T-helper 2 cell treated with Interferon-gamma antibody and Interleukin-4, amounts not matched to agents 5 μg/mL and 100 μg/mL, for 36 hours (primary cell): Measurements from ENCODE around the gene ZP3.
"Not testable (repeated sequence)": the region's sequence is repeated elsewhere in the genome, so short reads cannot be mapped to it uniquely, and the experiment has no call there.

ENCODE experiments used
- DNase-seq: peaks from one replicate; pipeline ENCODE4 v3.0.0; 2021; ENCODE audit warnings: low spot score
- H3K27ac Mint-ChIP-seq: one replicate; pipeline ENCODE4 v1.8.0; 2021; ENCODE audit warnings: mild to moderate bottlenecking, mixed read lengths
- H3K27me3 Mint-ChIP-seq: one replicate; pipeline ENCODE4 v1.8.0; 2021; ENCODE audit warnings: low read depth, mixed read lengths
- H3K36me3 Mint-ChIP-seq: one replicate; pipeline ENCODE4 v1.8.0; 2021; ENCODE audit warnings: low read depth, mixed read lengths
- H3K4me1 Mint-ChIP-seq: one replicate; pipeline ENCODE4 v1.8.0; 2021; ENCODE audit warnings: low read depth, mixed read lengths
- H3K4me3 Mint-ChIP-seq: one replicate; pipeline ENCODE4 v1.8.0; 2022; ENCODE audit warnings: mild to moderate bottlenecking, moderate library complexity, mixed read lengths
- H3K9me3 Mint-ChIP-seq: one replicate; pipeline ENCODE4 v1.8.0; 2021; ENCODE audit warnings: mixed read lengths

The ZP3 gene

DNA sequence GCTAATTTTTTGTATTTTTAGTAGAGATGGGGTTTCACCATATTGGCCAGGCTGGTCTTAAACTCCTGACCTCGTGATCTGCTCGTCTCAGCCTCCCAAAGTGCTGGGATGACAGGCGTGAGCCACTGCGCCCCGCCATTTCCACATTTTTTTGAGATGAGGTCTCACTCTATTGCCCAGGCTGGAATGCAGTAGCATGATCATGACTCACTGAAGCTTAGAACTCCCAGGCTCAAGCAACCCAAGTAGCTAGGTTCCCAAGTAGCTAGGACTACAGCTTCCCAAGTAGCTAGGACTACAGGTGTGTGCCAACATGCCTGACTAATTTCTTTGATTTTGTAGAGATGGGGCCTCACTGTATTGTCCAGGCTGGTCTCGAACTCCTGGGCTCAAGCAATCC lies 3.7 kb upstream of the ZP3 start:
- Mint-ChIP-seq H3K4me1 (peaks cover 10% of the 10 kb centered on the region), H3K27me3 (peaks cover 11% of the 10 kb centered on the region)
- H3K9me3 Mint-ChIP-seq, DNase-seq, H3K4me3 Mint-ChIP-seq, H3K36me3 Mint-ChIP-seq, H3K27ac Mint-ChIP-seq: not testable (repeated sequence)

- Mint-ChIP-seq H3K9me3 (no peaks in the 10 kb centered on the region), H3K4me3 (no peak overlapping the region), H3K36me3 (no peaks in the 10 kb centered on the region), H3K27me3 (peaks cover 11% of the 10 kb centered on the region), H3K4me1 (peaks cover 10% of the 10 kb centered on the region), H3K27ac (peak overlapping the region; percentile 19)
- DNase-seq: no peak
These were observed 911 bp upstream of the ZP3 start for GRCh38 chr7:76423666-76424412.

DNA sequence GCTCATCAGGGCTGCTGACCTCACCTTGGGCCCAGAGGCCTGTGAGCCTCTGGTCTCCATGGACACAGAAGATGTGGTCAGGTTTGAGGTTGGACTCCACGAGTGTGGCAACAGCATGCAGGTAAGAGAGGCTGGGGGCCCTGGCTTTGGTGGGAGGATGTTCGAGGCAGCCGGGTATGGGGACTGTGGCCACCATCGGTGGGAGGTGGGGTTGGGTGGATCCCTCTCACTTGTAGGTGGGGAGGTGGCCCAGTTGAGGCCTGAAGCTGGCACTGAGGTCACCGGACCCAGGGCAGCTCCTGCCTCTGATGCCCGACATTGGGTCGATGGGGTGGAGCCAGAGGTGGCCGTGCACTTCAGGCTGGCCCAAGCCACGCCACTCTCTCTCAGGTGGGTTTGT lies 406 bp downstream of the ZP3 start:
- H3K4me1 Mint-ChIP-seq: peaks cover 10% of the 10 kb centered on the region
- no peak overlapping the region for H3K4me3 Mint-ChIP-seq
- no peak for DNase-seq
- H3K9me3 Mint-ChIP-seq: no peaks in the 10 kb centered on the region
- no peaks in the 10 kb centered on the region for H3K36me3 Mint-ChIP-seq
- peaks cover 9% of the 10 kb centered on the region for H3K27me3 Mint-ChIP-seq
- no peak overlapping the region for H3K27ac Mint-ChIP-seq

DNA sequence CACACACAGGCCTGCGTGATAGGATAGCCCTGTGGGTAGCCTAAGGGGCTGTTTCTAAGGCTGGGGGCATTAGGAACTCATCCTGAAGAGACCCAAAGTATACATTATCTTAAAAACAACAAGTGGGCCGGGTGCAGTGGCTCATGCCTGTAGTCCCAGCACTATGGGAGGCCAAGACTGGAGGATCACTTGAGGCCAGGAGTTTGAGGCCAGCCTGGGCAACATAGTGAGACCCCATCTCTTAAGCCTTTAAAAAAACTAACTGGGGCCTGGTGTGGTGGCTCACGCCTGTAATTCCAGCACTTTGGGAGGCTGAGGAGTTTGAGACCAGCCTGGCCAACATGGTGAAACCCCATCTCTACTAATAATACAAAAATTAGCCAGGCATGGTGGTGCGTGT lies 808 bp downstream of the ZP3 start:
- not testable (repeated sequence) for H3K36me3 Mint-ChIP-seq, H3K27ac Mint-ChIP-seq

DNA sequence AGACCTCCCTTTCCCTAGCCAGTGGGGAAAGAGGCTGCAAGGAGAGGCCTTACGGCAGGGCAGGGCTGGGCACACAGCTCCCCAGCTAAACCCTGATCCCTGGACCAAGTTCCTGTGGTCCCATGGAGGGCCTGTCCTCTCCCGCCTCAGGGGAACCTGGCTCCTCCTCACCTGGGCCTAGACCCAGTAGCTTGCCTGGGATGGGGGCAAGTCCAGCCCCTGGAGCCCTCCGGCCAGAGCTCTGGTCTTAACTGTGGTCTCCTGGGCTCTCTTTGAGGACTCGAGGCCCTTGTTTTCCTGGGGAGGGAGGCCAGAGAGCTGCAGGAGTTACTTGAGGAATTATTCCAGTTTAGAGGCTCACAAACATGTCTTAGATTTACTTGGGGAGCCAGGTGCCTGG lies 1.5 kb downstream of the ZP3 start:
- no peaks in the 10 kb centered on the region for H3K36me3 Mint-ChIP-seq
- H3K9me3 Mint-ChIP-seq: no peaks in the 10 kb centered on the region
- no peak overlapping the region for H3K27ac Mint-ChIP-seq
- H3K4me3 Mint-ChIP-seq: no peak overlapping the region
- H3K27me3 Mint-ChIP-seq: peaks cover 6% of the 10 kb centered on the region
- no peak for DNase-seq
- H3K4me1 Mint-ChIP-seq: peaks cover 10% of the 10 kb centered on the region

More for the DNA sequence above, 808 bp downstream of the ZP3 start:
- peaks cover 10% of the 10 kb centered on the region for H3K4me1 Mint-ChIP-seq
- H3K27me3 Mint-ChIP-seq, H3K4me3 Mint-ChIP-seq, H3K9me3 Mint-ChIP-seq, DNase-seq: not testable (repeated sequence)

DNA sequence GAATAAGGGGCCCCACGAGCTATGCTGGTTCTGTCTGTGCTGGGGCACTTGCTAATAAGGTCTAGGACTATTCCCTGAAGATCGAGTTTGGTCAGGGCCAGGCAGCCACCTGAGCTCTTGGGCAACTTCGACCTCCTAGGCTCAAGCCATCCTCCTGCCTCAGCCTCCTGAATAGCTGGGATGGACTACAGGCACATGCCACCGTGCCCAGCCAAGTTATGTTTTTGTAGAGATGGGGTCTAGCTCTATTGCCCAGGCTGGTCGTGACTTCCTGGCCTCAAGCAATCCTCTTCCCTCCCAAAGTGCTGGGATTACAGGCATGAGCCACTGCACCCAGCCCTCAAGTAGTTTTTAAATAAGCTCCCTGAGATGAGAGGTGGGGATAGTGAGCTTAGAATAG lies 2.9 kb downstream of the ZP3 start:
- Mint-ChIP-seq H3K4me1 (peaks cover 10% of the 10 kb centered on the region), H3K4me3 (no peak overlapping the region), H3K27me3 (peaks cover 6% of the 10 kb centered on the region), H3K27ac (no peak overlapping the region), H3K9me3 (no peaks in the 10 kb centered on the region), H3K36me3 (no peaks in the 10 kb centered on the region)
- no peak for DNase-seq

GRCh38 chr7:76428149-76428823 lies 3.5 kb downstream of the ZP3 start:
- Mint-ChIP-seq H3K27ac (no peak overlapping the region), H3K4me3 (no peak overlapping the region), H3K36me3 (no peaks in the 10 kb centered on the region), H3K4me1 (peaks cover 10% of the 10 kb centered on the region), H3K27me3 (peaks cover 2% of the 10 kb centered on the region), H3K9me3 (no peaks in the 10 kb centered on the region)
- DNase-seq: no peak

DNA sequence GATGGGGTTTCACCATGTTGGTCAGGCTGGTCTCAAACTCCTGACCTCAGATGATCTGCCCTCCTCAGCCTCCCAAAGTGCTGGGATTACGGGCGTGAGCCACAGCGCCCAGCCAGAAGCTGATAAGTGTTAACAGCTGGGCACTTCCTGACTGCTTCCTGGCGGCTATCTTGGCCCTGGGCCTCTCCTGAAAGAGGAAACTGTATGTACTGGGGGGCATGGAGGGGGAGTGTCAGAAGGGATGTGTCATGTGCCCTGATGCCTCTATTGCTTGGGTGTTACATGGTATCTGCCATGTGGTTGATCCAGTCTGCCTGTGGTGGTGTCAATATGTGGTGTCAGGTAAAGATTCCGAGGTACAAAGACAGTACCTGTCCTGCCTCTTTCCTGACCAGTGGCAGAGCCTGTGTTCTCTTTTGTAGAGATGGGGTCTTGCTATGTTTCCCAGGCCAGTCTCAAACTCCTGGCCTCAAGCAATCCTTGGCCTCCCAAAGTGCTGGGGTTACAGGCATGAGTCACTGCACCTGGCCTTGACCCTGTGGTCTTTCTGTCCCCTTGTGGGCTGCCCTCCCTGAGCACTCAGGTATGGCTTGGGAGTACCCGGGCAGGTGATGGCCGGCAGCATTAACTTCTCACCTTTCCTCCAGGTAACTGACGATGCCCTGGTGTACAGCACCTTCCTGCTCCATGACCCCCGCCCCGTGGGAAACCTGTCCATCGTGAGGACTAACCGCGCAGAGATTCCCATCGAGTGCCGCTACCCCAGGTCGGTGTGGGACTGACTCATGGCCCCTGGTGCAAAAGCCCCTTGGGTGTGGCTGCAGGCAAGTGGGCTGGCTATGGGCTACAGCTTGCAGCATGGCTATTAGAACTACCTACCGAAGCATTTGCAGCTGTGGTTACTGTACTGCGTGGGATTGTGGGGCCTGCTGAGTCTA lies 4.4 kb downstream of the ZP3 start:
- no peaks in the 10 kb centered on the region for H3K27me3 Mint-ChIP-seq
- no peak overlapping the region for H3K27ac Mint-ChIP-seq
- no peaks in the 10 kb centered on the region for H3K36me3 Mint-ChIP-seq
- no peak for DNase-seq
- H3K4me3 Mint-ChIP-seq: no peak overlapping the region
- peaks cover 8% of the 10 kb centered on the region for H3K4me1 Mint-ChIP-seq
- H3K9me3 Mint-ChIP-seq: no peaks in the 10 kb centered on the region

GRCh38 chr7:76430211-76430610 lies 5.5 kb downstream of the ZP3 start:
- Mint-ChIP-seq H3K9me3 (no peaks in the 10 kb centered on the region), H3K27me3 (no peaks in the 10 kb centered on the region), H3K36me3 (no peaks in the 10 kb centered on the region), H3K4me1 (no peaks in the 10 kb centered on the region), H3K4me3 (no peak overlapping the region), H3K27ac (no peak overlapping the region)
- no peak for DNase-seq

DNA sequence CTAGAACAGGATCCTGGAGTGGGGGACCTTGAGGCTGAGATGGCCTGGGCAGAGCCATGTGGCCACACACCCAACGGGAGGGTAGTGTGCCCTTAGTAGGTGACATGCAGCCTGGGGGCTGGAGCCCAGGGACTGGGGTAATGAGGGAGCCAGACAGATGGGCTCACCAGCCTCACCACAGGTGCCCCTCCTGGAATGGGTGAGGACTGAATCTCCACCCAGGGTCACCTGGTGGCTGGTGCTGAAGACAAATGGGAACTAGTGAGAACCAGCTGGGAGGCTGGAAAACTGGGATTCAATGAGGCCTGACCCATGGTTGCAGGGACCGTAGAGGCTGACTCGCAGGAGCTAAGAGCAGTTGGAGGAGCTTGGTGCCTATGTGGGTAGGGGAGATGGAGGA lies 6.1 kb downstream of the ZP3 start:
- H3K4me1 Mint-ChIP-seq: no peaks in the 10 kb centered on the region
- no peaks in the 10 kb centered on the region for H3K9me3 Mint-ChIP-seq
- no peak overlapping the region for H3K4me3 Mint-ChIP-seq
- no peaks in the 10 kb centered on the region for H3K27me3 Mint-ChIP-seq
- no peaks in the 10 kb centered on the region for H3K36me3 Mint-ChIP-seq
- DNase-seq: no peak
- H3K27ac Mint-ChIP-seq: no peak overlapping the region

DNA sequence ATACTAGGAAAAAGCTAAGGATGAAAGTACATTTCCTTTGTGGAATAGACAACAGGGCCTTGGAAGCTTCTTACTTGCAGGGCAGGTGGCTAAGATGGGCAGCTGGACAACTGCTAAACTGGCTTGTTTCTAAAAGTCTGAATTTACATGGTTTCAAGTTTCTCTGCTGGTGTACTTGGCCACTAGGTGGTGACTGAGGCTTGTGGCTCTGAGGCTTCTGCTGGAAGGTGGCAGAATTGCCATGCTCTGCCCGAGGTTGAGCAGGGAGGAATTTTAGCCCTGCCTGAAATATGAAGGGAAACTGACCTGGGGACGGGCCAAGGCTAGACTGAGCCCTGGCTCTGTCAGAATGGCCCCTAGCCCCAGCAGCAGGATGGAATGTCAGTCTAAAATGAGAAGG lies 13.1 kb downstream of the ZP3 start:
- H3K4me3 Mint-ChIP-seq, H3K9me3 Mint-ChIP-seq, H3K4me1 Mint-ChIP-seq, H3K27me3 Mint-ChIP-seq, H3K36me3 Mint-ChIP-seq, H3K27ac Mint-ChIP-seq: not testable (repeated sequence)
- peak; percentile 51 for DNase-seq

DNA sequence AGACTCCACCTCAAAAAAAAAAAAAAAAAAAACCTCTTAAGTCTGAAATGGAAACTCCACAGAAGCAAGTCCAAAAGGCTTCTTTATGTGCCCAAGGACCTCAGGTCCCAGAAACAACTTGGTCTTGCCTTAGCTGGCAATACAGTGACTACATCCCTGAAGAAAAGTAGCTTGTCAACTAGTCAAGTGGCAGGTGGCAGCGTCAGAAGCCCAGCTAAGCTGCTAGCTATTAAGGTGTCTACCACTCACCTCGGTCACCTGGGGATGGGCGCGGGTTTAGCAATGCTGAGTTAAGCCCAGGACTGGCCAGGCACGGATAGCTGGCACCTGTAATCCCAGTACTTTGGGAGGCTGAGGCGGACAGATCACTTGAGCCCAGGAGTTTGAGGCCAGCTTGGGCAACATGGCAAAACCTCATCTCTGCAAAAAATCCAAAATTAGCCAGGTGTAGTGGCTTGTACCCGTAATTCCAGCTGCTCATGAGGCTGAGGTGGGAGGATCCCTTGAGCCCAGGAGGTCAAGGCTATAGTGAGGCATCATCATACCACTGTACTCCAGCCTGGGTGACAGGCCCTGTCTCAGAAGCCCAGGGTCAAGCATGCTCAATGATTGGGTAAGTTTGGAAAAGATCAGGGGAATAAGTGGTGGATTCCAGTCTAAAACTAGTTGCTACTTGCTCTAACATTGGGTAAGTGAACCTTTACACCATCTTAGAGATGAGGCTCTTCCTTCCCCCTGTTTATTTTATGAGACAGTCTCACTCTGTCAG lies 14.6 kb downstream of the ZP3 start:
- not testable (repeated sequence) for DNase-seq, H3K4me3 Mint-ChIP-seq, H3K9me3 Mint-ChIP-seq, H3K36me3 Mint-ChIP-seq, H3K4me1 Mint-ChIP-seq, H3K27ac Mint-ChIP-seq, H3K27me3 Mint-ChIP-seq

GRCh38 chr7:76440404-76440803 lies 15.7 kb downstream of the ZP3 start:
- not testable (repeated sequence) for H3K4me1 Mint-ChIP-seq, H3K4me3 Mint-ChIP-seq, DNase-seq, H3K27ac Mint-ChIP-seq, H3K36me3 Mint-ChIP-seq, H3K9me3 Mint-ChIP-seq, H3K27me3 Mint-ChIP-seq
